H1 (cell line): ENCODE results near the gene BMPR1A. TPM values are rescaled to one million over a fixed set of nuclear protein-coding genes. Genes with fewer than 3 reads are reported as not detected.
A peak's percentile ranks its signal among the peaks of the same experiment; 100 is the strongest.

ENCODE experiments used
- CEBPB ChIP-seq: IDR thresholded peaks from 2 replicates; pipeline ENCODE4 v1.6.1; 2012; ENCODE audit warnings: low read depth, low read length
- CHD7 ChIP-seq: fragments of 300-600 bp; sonication (generic); IDR thresholded peaks from 2 replicates; pipeline ENCODE4 v1.7.1; 2012; ENCODE audit warnings: low read length, moderate library complexity, mild to moderate bottlenecking, inconsistent platforms; ENCODE audit not compliant: insufficient replicate concordance
- CREB1 ChIP-seq: IDR thresholded peaks from 2 replicates; pipeline ENCODE4 v1.6.1; 2012; ENCODE audit warnings: inconsistent platforms
- CTBP2 ChIP-seq: IDR thresholded peaks from 2 replicates; pipeline ENCODE4 v1.7.0; 2011; ENCODE audit warnings: borderline replicate concordance, mild to moderate bottlenecking, moderate library complexity, mixed read lengths, low read length; ENCODE audit not compliant: insufficient read depth, insufficient read length
- FOSL1 ChIP-seq: IDR thresholded peaks from 2 replicates; pipeline ENCODE4 v1.6.1; 2011; ENCODE audit warnings: mild to moderate bottlenecking, low read depth, low read length, moderate library complexity; ENCODE audit not compliant: insufficient read depth
- HDAC6 ChIP-seq: IDR thresholded peaks from one replicate; pipeline ENCODE4 v1.7.1; 2012; ENCODE audit warnings: low read depth, mild to moderate bottlenecking, inconsistent platforms, low read length, moderate library complexity
- NANOG ChIP-seq: IDR thresholded peaks from 2 replicates; pipeline ENCODE4 v1.6.1; 2011; ENCODE audit warnings: low read length, low read depth, mild to moderate bottlenecking, inconsistent platforms; ENCODE audit not compliant: insufficient read depth, poor library complexity, severe bottlenecking
- RFX5 ChIP-seq: IDR thresholded peaks from 2 replicates; pipeline ENCODE4 v1.6.1; 2011; ENCODE audit warnings: low read depth, low read length, improper control_type of control experiment, borderline replicate concordance
- RNF2 ChIP-seq: fragments of 200-900, 300-1000 bp; sonication (generic); IDR thresholded peaks from 2 replicates; pipeline ENCODE4 v1.7.1; 2016; ENCODE audit warnings: borderline replicate concordance, low read depth, mild to moderate bottlenecking, antibody characterized with exemption, low read length; ENCODE audit not compliant: poor library complexity, severe bottlenecking; ENCODE audit errors: missing control alignments
- SIX5 ChIP-seq: IDR thresholded peaks from 2 replicates; pipeline ENCODE4 v1.6.1; 2011; ENCODE audit warnings: mild to moderate bottlenecking, low read depth, low read length
- polyA plus RNA-seq, 7 experiments: library from polyadenylated mRNA; depleted of rRNA in 3 of 7; stranded (reverse) in 5 of 7; unstranded in 2 of 7; fragments of >200 nt in 5 of 7; fragments of 200-250 nt in 2 of 7; gene quantifications; 1 replicate in 5 of 7; 2 replicates in 1 of 7; 4 replicates in 1 of 7; pipeline versions ENCODE4 v1.2.1 to v1.2.3, GENCODE V29; 2011 to 2013; ENCODE audit warnings: missing spikeins in 2 of 7, mixed read lengths in 2 of 7
- total RNA-seq: library from RNA; stranded (reverse); fragmentation: NEBNext Ultra II Directional; extraction: Animal tissue kit (Norgen Biotek cat#: 25700); gene quantifications from 2 replicates; pipeline ENCODE4 v1.2.1, GENCODE V29; 2021

BMPR1A gene
- total and polyA plus RNA-seq, 2 of the 8 experiments (the other 6 are each of a cell fraction or from before 2014, with no cell fraction given), result 34.4 to 129 TPM

- no peak for TF ChIP-seq SIX5
- TF ChIP-seq RFX5, result no peak
- TF ChIP-seq CEBPB, result no peak
- TF ChIP-seq CTBP2, result no peak
- no peak for TF ChIP-seq FOSL1
- no peak for TF ChIP-seq CHD7
- TF ChIP-seq CREB1, result peak; percentile 21; the same call in 1 of the 2 replicates
- TF ChIP-seq RNF2, result no peak
- peak; percentile 9 for TF ChIP-seq NANOG
- no peak for TF ChIP-seq HDAC6
Observed at GRCh38 chr10:86755740-86756510, 494 bp upstream of the BMPR1A start (continued).
